Astrocyte (in vitro differentiated cells and primary cell): ENCODE data around the gene CPLX1. TPM values are rescaled to one million over a fixed set of nuclear protein-coding genes. Genes with fewer than 3 reads are reported as not detected.

Experiments
- DNase-seq: peaks from one replicate; pipeline ENCODE4 v3.0.0-alpha.2; 2010; ENCODE audit warnings: low read depth
- FAIRE-seq: peaks from 2 replicates; lab custom pipeline; 2011; peaks lifted over from hg19 to GRCh38; lab: Jason Lieb, UNC
- H2AFZ ChIP-seq: 2 replicates; pipeline ENCODE4 v1.6.0; 2012; ENCODE audit warnings: low read depth, low read length, inconsistent platforms
- H3K27ac ChIP-seq: 2 replicates; pipeline ENCODE4 v1.5.1; 2011; ENCODE audit warnings: low read depth, low read length, inconsistent platforms
- H3K27me3 ChIP-seq: 2 replicates; pipeline ENCODE4 v1.6.0; 2011; ENCODE audit warnings: low read length, inconsistent platforms; ENCODE audit not compliant: insufficient read depth
- H3K36me3 ChIP-seq: 2 replicates; pipeline ENCODE4 v1.5.1; 2011; ENCODE audit warnings: low read length, inconsistent platforms; ENCODE audit not compliant: insufficient read depth
- H3K4me1 ChIP-seq: 2 replicates; pipeline ENCODE4 v1.5.1; 2011; ENCODE audit warnings: low read length, inconsistent platforms; ENCODE audit not compliant: insufficient read depth
- H3K4me2 ChIP-seq: 2 replicates; pipeline ENCODE4 v1.6.0; 2012; ENCODE audit warnings: low read length, inconsistent platforms
- H3K4me3 ChIP-seq: 2 replicates; pipeline ENCODE4 v1.5.1; 2011; ENCODE audit warnings: low read depth, mild to moderate bottlenecking, low read length, inconsistent platforms; ENCODE audit not compliant: insufficient read depth
- H3K79me2 ChIP-seq: 2 replicates; pipeline ENCODE4 v1.6.0; 2012; ENCODE audit warnings: mild to moderate bottlenecking, low read length, inconsistent platforms; ENCODE audit not compliant: insufficient read depth
- H3K9ac ChIP-seq: 2 replicates; pipeline ENCODE4 v1.6.0; 2012; ENCODE audit warnings: mild to moderate bottlenecking, low read length, inconsistent platforms
- H3K9me3 ChIP-seq: 2 replicates; pipeline ENCODE4 v1.5.1; 2012; ENCODE audit warnings: low read depth, mild to moderate bottlenecking, low read length, inconsistent platforms; ENCODE audit not compliant: insufficient read depth
- H4K20me1 ChIP-seq: 2 replicates; pipeline ENCODE4 v1.6.0; 2012; ENCODE audit warnings: low read length, inconsistent platforms; ENCODE audit not compliant: insufficient read depth
- H3K27ac Mint-ChIP-seq: one replicate; pipeline ENCODE4 v1.8.0; 2021; ENCODE audit warnings: mild to moderate bottlenecking, mixed read lengths; ENCODE audit not compliant: unreplicated experiment
- H3K27me3 Mint-ChIP-seq: one replicate; pipeline ENCODE4 v1.8.0; 2021; ENCODE audit warnings: low read depth, mixed read lengths; ENCODE audit not compliant: unreplicated experiment
- H3K36me3 Mint-ChIP-seq: one replicate; pipeline ENCODE4 v1.8.0; 2021; ENCODE audit warnings: low read depth, mixed read lengths; ENCODE audit not compliant: unreplicated experiment
- H3K4me1 Mint-ChIP-seq: one replicate; pipeline ENCODE4 v1.8.0; 2021; ENCODE audit warnings: low read depth, mixed read lengths; ENCODE audit not compliant: unreplicated experiment
- H3K4me3 Mint-ChIP-seq: one replicate; pipeline ENCODE4 v1.8.0; 2021; ENCODE audit warnings: mild to moderate bottlenecking, moderate library complexity, mixed read lengths; ENCODE audit not compliant: unreplicated experiment
- H3K9me3 Mint-ChIP-seq: one replicate; pipeline ENCODE4 v1.8.0; 2021; ENCODE audit warnings: mild to moderate bottlenecking, mixed read lengths; ENCODE audit not compliant: unreplicated experiment
- EZH2 ChIP-seq: IDR thresholded peaks from 2 replicates; pipeline ENCODE4 v1.6.1; 2012; ENCODE audit warnings: mild to moderate bottlenecking, low read length, inconsistent platforms; ENCODE audit not compliant: insufficient read depth
- total RNA-seq: library from RNA; stranded (reverse); gene quantifications from 2 replicates; pipeline ENCODE4 v1.2.1, GENCODE V29; 2021
- TF ChIP-seq, protein P1 (sequence below): IDR thresholded peaks from 2 replicates; pipeline ENCODE4 v1.5.1; 2011; ENCODE audit warnings: low read depth, mild to moderate bottlenecking, inconsistent platforms, low read length, moderate library complexity; ENCODE audit not compliant: insufficient read depth

The CPLX1 gene
- total RNA-seq, 1 donor from 2014 or later, result 1.9 TPM

DNA sequence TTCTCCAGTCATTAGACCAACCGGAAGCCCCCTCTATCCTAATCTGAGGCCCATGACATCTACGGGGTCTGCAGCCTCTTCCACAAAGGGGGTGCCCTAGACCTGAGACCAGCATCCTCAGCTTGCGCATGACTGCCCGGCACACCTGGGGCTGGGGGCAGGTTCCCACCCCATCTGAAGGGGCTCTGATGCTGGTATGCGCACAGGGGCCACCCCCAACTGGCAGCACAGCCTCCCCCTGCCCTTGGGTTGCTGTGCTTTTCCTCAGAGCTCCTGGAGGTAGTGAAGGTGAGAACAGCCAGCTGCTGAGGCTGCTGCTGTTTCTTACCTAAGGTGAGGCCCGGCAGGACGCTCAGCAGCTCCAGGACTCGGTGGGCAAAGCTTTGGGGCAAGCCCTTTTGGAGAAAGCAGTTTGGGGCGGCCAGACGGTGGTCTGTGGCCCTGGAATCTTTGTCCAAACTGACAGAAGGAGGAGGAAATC is 18.9 kb upstream of the CPLX1 start:
- H3K36me3 Mint-ChIP-seq, result peaks cover 13% of the 10 kb centered on the region
- Histone ChIP-seq H3K9ac (no peak overlapping the region), H3K27ac (no peak overlapping the region), H3K4me2 (no peak overlapping the region), H3K36me3 (no peaks in the 10 kb centered on the region), H4K20me1 (no peaks in the 10 kb centered on the region), H3K4me1 (peaks cover 10% of the 10 kb centered on the region), H3K9me3 (no peaks in the 10 kb centered on the region), H3K4me3 (no peak overlapping the region), H2AFZ (no peak overlapping the region), H3K79me2 (no peaks in the 10 kb centered on the region), H3K27me3 (no peaks in the 10 kb centered on the region)
- H3K4me3 Mint-ChIP-seq, result no peak overlapping the region
- H3K9me3 Mint-ChIP-seq, result peaks cover 4% of the 10 kb centered on the region
- H3K27me3 Mint-ChIP-seq, result no peaks in the 10 kb centered on the region
- FAIRE-seq, result no peak
- no peak overlapping the region for H3K27ac Mint-ChIP-seq
- TF ChIP-seq, protein P1, sequence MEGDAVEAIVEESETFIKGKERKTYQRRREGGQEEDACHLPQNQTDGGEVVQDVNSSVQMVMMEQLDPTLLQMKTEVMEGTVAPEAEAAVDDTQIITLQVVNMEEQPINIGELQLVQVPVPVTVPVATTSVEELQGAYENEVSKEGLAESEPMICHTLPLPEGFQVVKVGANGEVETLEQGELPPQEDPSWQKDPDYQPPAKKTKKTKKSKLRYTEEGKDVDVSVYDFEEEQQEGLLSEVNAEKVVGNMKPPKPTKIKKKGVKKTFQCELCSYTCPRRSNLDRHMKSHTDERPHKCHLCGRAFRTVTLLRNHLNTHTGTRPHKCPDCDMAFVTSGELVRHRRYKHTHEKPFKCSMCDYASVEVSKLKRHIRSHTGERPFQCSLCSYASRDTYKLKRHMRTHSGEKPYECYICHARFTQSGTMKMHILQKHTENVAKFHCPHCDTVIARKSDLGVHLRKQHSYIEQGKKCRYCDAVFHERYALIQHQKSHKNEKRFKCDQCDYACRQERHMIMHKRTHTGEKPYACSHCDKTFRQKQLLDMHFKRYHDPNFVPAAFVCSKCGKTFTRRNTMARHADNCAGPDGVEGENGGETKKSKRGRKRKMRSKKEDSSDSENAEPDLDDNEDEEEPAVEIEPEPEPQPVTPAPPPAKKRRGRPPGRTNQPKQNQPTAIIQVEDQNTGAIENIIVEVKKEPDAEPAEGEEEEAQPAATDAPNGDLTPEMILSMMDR, result no peak
- no peak for TF ChIP-seq EZH2
- peaks cover 8% of the 10 kb centered on the region for H3K4me1 Mint-ChIP-seq
- no peak for DNase-seq

DNA sequence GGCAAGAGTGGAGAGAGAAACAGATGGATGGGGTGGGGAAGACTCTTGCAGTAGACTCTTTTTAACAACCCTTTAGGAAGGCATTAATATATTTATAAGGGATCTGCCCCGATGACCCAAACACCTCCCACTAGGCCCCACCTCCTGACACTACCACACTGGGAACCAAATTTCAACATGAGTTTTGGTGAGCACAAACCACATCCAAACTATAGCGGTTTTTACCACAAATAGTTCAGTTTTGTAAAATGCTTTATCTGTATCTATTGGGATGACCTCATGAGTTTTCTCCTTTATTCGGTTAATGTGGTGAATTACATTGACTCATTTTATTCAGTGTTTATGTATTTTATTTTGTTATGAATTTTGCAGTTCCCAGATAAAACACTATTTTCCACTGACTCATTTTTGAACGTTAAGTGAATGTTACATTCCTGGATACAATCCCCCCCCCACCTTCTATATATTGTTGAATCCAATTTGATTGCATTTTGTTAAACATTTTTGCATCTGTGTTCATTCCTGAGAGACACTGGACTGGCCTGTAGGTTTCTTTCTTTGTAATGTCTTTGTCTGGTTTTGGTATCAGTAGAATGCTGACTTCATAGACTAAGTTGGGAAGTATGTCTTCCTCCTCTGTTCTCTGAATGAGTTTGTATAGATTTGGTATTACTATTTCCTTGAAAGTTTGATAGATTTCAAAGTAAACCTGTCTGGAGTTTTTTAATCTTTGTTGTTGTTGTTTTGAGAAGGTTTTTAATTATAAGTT is 13.9 kb upstream of the CPLX1 start:
- no peaks in the 10 kb centered on the region for H3K27me3 ChIP-seq
- H3K79me2 ChIP-seq, result no peaks in the 10 kb centered on the region
- no peak overlapping the region for H3K27ac ChIP-seq
- H3K4me1 ChIP-seq, result no peaks in the 10 kb centered on the region
- FAIRE-seq (no peak), DNase-seq (peak; percentile 24)
- H3K9me3 ChIP-seq, result peaks cover 8% of the 10 kb centered on the region
- Mint-ChIP-seq H3K27ac (no peak overlapping the region), H3K9me3 (peaks cover 9% of the 10 kb centered on the region), H3K4me1 (peaks cover 3% of the 10 kb centered on the region), H3K4me3 (no peak overlapping the region), H3K27me3 (no peaks in the 10 kb centered on the region), H3K36me3 (peaks cover 17% of the 10 kb centered on the region)
- no peak for TF ChIP-seq EZH2
- TF ChIP-seq, protein P1, result no peak
- no peak overlapping the region for H3K4me3 ChIP-seq
- no peaks in the 10 kb centered on the region for H4K20me1 ChIP-seq
- H3K4me2 ChIP-seq, result no peak overlapping the region
- no peak overlapping the region for H3K9ac ChIP-seq
- H3K36me3 ChIP-seq, result no peaks in the 10 kb centered on the region
- no peak overlapping the region for H2AFZ ChIP-seq

DNA sequence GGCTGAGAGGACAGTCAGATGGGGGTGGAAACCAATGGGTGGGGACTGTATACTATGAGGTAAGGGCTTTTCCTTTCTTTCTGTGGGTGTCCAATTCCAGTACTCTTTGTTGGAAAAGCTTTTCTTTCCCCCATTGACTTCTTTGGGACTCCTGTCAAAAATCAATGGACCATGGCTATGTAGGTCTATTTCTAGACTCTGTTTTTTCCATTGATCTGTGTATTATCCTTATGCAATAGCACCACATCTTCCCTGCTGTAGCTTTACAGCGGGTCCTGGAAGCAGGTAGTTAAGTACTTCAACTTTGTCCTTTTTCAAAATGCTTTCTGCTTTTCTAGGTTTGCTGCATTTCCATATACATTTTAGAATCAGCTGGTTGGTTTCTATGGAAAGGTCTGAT is 11.8 kb upstream of the CPLX1 start:
- H3K4me1 ChIP-seq, result no peaks in the 10 kb centered on the region
- H3K27me3 ChIP-seq, result no peaks in the 10 kb centered on the region
- H3K4me3 Mint-ChIP-seq, result no peak overlapping the region
- H3K4me1 Mint-ChIP-seq, result no peaks in the 10 kb centered on the region
- FAIRE-seq (no peak), DNase-seq (no peak)
- H4K20me1 ChIP-seq, result no peaks in the 10 kb centered on the region
- TF ChIP-seq, protein P1, result no peak
- no peak for TF ChIP-seq EZH2
- no peak overlapping the region for H3K27ac ChIP-seq
- no peak overlapping the region for H2AFZ ChIP-seq
- no peaks in the 10 kb centered on the region for H3K79me2 ChIP-seq
- H3K9ac ChIP-seq, result no peak overlapping the region
- H3K9me3 ChIP-seq, result peaks cover 8% of the 10 kb centered on the region
- peaks cover 9% of the 10 kb centered on the region for H3K9me3 Mint-ChIP-seq
- H3K4me3 ChIP-seq, result no peak overlapping the region
- H3K27me3 Mint-ChIP-seq, result peaks cover 7% of the 10 kb centered on the region
- no peaks in the 10 kb centered on the region for H3K36me3 ChIP-seq
- peaks cover 15% of the 10 kb centered on the region for H3K36me3 Mint-ChIP-seq
- H3K4me2 ChIP-seq, result no peak overlapping the region
- H3K27ac Mint-ChIP-seq, result no peak overlapping the region
